Measurements from ENCODE around the gene TRPM8. TPM values are rescaled to one million over a fixed set of nuclear protein-coding genes. Genes with fewer than 3 reads are reported as not detected.

TRPM8 gene
- total and polyA plus RNA-seq, 12 donors, result not detected

- no peaks in the 10 kb centered on the region for H3K9me3 ChIP-seq
- H3K27ac ChIP-seq, result no peak overlapping the region
- H3K27me3 ChIP-seq, result peaks cover 0 to 48% (median 29%) of the 10 kb centered on the region in 7 donors
- TF ChIP-seq CTCF (IDR thresholded peaks at IDR 0.05), result no peak
- ATAC-seq, result peak in 7 of 8 donors; percentile 29 to 87 (median 79)
- 45 to 54% methylated on average over 4 of the region's 4 CpGs for WGBS, 2 donors
- DNase-seq, result peak; percentile 18 to 30
- peaks cover 0 to 17% (median 0%) of the 10 kb centered on the region in 9 donors for H3K4me1 ChIP-seq
- H3K4me3 ChIP-seq, result no peak overlapping the region
- no peaks in the 10 kb centered on the region for H3K36me3 ChIP-seq
- intact Hi-C loops (cut with DNase I), result loop anchor here in 4 of 10 donors (10.0 kb wide), 2 partner anchors 530 to 570 kb away; no protein-coding TSS in a partner anchor
Measured at GRCh38 chr2:233974530-233975071, 57.4 kb downstream of the TRPM8 start.

GRCh38 chr2:233976087-233976486 is 58.9 kb downstream of the TRPM8 start:
- no peaks in the 10 kb centered on the region for H3K36me3 ChIP-seq
- H3K27me3 ChIP-seq, result peaks cover 0 to 57% (median 42%) of the 10 kb centered on the region in 7 donors
- intact Hi-C loops (cut with DNase I), result loop anchor here in 4 of 10 donors (10.0 kb wide), 2 partner anchors 529 to 569 kb away; no protein-coding TSS in a partner anchor
- H3K4me3 ChIP-seq, result no peak overlapping the region
- ATAC-seq, result no peak
- DNase-seq, result no peak
- no peaks in the 10 kb centered on the region for H3K9me3 ChIP-seq
- peaks cover 0 to 17% (median 0%) of the 10 kb centered on the region in 9 donors for H3K4me1 ChIP-seq
- no peak for TF ChIP-seq CTCF (IDR thresholded peaks at IDR 0.05)
- H3K27ac ChIP-seq, result no peak overlapping the region
- WGBS, 2 donors, result 57 to 64% methylated on average over 5 of the region's 5 CpGs

DNA sequence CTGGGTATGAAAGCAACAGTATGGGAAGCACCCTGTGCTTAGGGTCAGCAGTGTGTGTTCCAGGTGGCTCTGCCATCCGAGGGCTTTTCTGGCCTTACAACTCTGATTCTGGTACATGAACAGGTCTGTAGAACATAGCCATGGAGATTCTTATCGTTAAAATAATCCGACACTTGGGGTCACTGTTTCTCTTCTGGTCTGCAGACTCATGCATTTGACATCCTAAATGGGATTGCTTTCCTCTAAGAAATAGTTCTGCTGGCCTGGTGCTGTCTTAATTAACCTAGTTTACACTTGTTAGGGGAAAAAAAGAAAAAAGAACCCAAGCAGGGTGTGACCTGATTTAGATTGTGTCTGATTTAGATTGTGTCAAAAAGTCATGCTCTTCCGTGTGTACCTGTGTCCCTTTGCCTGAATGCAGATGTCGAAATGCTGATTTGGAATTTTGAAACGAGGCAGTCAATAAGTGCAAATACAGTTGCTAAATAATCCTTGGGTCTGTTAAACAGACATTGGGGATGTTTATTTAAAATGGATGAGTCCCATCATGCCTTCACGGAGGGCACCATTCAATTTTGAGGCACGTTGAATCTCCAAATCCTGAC is 59.6 kb downstream of the TRPM8 start:
- peaks cover 0 to 50% (median 42%) of the 10 kb centered on the region in 7 donors for H3K27me3 ChIP-seq
- 44 to 49% methylated on average over 8 of the region's 8 CpGs for WGBS, 2 donors
- H3K27ac ChIP-seq, result no peak overlapping the region
- no peak for ATAC-seq
- intact Hi-C loops (cut with DNase I), result loop anchor here in 4 of 10 donors (10.0 kb wide), 2 partner anchors 528 to 568 kb away; no protein-coding TSS in a partner anchor
- no peaks in the 10 kb centered on the region for H3K9me3 ChIP-seq
- no peak overlapping the region for H3K4me3 ChIP-seq
- TF ChIP-seq CTCF (IDR thresholded peaks at IDR 0.05), result peak in 6 of 9 donors; percentile 17 to 48 (median 38)
- peaks cover 0 to 17% (median 0%) of the 10 kb centered on the region in 9 donors for H3K4me1 ChIP-seq
- DNase-seq, result no peak
- H3K36me3 ChIP-seq, result no peaks in the 10 kb centered on the region

GRCh38 chr2:233977296-233977837 is 60.2 kb downstream of the TRPM8 start:
- ATAC-seq (no peak), DNase-seq (no peak)
- no peak overlapping the region for H3K27ac ChIP-seq
- no peak overlapping the region for H3K4me3 ChIP-seq
- 35 to 37% methylated on average over 8 of the region's 8 CpGs for WGBS, 2 donors
- intact Hi-C loops (cut with DNase I), result loop anchor here in 4 of 10 donors (10.0 kb wide), 2 partner anchors 527 to 567 kb away; no protein-coding TSS in a partner anchor
- H3K36me3 ChIP-seq, result no peaks in the 10 kb centered on the region
- H3K27me3 ChIP-seq, result peaks cover 0 to 54% (median 37%) of the 10 kb centered on the region in 7 donors
- peaks cover 0 to 17% (median 0%) of the 10 kb centered on the region in 9 donors for H3K4me1 ChIP-seq
- no peaks in the 10 kb centered on the region for H3K9me3 ChIP-seq
- no peak for TF ChIP-seq CTCF (IDR thresholded peaks at IDR 0.05)

Data from heart right ventricle (tissue), 16 donors.